Tibial nerve (tissue), 4 donors: ENCODE results near the gene MAGI2.

Experiments used
- CTCF ChIP-seq, 5 experiments: fragments of 200-600 bp in 3 of 5; fragments of 450-650 bp in 2 of 5; sonication (generic) in 3 of 5; IDR thresholded peaks; one replicate each; pipeline ENCODE4 v1.5.1; 2016 to 2019; ENCODE audit warnings: antibody characterized with exemption in 5 of 5, mild to moderate bottlenecking in 3 of 5, moderate library complexity in 2 of 5
- EP300 ChIP-seq, 2 donors: sonication (generic); formaldehyde crosslinking; IDR thresholded peaks; one replicate each; pipeline ENCODE4 v1.6.1; 2017; ENCODE audit warnings: antibody characterized with exemption in 2 of 2, mild to moderate bottlenecking in 1 of 2

GRCh38 chr7:78013386-78013785 is 1440.1 kb downstream of the MAGI2 start:
- TF ChIP-seq CTCF (IDR thresholded peaks at IDR 0.05) (no peak), EP300 (IDR thresholded peaks at IDR 0.05) (no peak)
